ENCODE results near the gene DAD1. TPM values are rescaled to one million over a fixed set of nuclear protein-coding genes. Genes with fewer than 3 reads are reported as not detected.
"Not testable (repeated sequence)": the region's sequence is repeated elsewhere in the genome, so short reads cannot be mapped to it uniquely, and the experiment has no call there.

Gene DAD1
- total RNA-seq, 1 donor from 2014 or later = 149 TPM

- Mint-ChIP-seq H3K27me3 (peaks cover 19% of the 10 kb centered on the region), H3K9me3 (ENCODE audit: low read depth) (no peaks in the 10 kb centered on the region), H3K36me3 (ENCODE audit: insufficient read depth) (no peaks in the 10 kb centered on the region), H3K4me3 (ENCODE audit: low read depth) (no peak overlapping the region), H3K27ac (peak overlapping the region; percentile 82), H3K4me1 (ENCODE audit: low read depth) (peaks cover 13% of the 10 kb centered on the region)
- TF ChIP-seq CTCF (IDR thresholded peaks at IDR 0.05; ENCODE audit: unreplicated experiment) = no peak
- no peak for DNase-seq (ENCODE audit: low spot score, unreplicated experiment)
Measured at GRCh38 chr14:22547313-22547947, 41.6 kb downstream of the DAD1 start.

GRCh38 chr14:22546722-22547071, 42.3 kb downstream of the DAD1 start:
- Mint-ChIP-seq H3K4me3 (ENCODE audit: low read depth) (no peak overlapping the region), H3K4me1 (ENCODE audit: low read depth) (peaks cover 13% of the 10 kb centered on the region), H3K27me3 (peaks cover 21% of the 10 kb centered on the region), H3K27ac (no peak overlapping the region), H3K9me3 (ENCODE audit: low read depth) (no peaks in the 10 kb centered on the region), H3K36me3 (ENCODE audit: insufficient read depth) (no peaks in the 10 kb centered on the region)
- no peak for TF ChIP-seq CTCF (IDR thresholded peaks at IDR 0.05; ENCODE audit: unreplicated experiment)
- no peak for DNase-seq (ENCODE audit: low spot score, unreplicated experiment)

DNA sequence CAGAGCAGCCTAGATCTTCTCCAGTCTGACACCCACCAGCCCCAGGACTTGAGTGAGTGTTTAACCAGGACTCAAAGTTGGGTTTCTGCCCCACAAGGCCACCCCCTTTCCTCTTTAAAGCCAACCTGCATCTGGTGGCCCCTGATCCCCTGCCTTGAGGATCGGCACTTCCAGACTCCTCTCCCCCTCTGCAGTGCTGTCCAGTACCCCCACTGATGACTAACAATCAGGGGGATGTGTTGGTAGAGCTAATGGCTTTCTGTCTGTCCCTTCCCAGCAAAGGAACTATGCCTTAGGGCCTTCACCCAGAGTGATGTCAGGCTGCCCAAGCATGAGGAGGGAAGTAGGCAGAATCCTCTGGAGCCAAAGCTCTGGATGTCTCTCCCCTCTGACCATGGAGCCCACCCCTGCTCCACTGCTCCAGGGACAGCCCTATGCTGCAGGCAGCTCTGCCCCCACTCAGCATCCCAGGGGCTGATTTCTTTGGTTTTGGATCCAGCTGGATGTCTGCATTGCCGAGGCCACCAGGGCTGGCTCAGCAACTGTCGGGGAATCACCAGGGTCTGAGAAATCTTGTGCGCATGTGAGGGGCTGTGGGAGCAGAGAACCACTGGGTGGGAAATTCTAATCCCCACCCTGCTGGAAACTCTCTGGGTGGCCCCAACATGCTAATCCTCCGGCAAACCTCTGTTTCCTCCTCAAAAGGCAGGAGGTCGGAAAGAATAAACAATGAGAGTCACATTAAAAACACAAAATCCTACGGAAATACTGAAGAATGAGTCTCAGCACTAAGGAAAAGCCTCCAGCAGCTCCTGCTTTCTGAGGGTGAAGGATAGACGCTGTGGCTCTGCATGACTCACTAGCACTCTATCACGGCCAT, 42.9 kb downstream of the DAD1 start:
- no peak for TF ChIP-seq CTCF (IDR thresholded peaks at IDR 0.05; ENCODE audit: unreplicated experiment)
- DNase-seq (ENCODE audit: low spot score, unreplicated experiment) = no peak
- Mint-ChIP-seq H3K4me1 (ENCODE audit: low read depth) (peaks cover 13% of the 10 kb centered on the region), H3K9me3 (ENCODE audit: low read depth) (no peaks in the 10 kb centered on the region), H3K27me3 (peaks cover 22% of the 10 kb centered on the region), H3K27ac (no peak overlapping the region), H3K36me3 (ENCODE audit: insufficient read depth) (no peaks in the 10 kb centered on the region), H3K4me3 (ENCODE audit: low read depth) (no peak overlapping the region)

- no peak overlapping the region for H3K4me3 Mint-ChIP-seq (ENCODE audit: low read depth)
- no peak for DNase-seq (ENCODE audit: low spot score, unreplicated experiment)
- no peaks in the 10 kb centered on the region for H3K36me3 Mint-ChIP-seq (ENCODE audit: insufficient read depth)
- H3K27ac Mint-ChIP-seq = no peak overlapping the region
- no peak for TF ChIP-seq CTCF (IDR thresholded peaks at IDR 0.05; ENCODE audit: unreplicated experiment)
- H3K9me3 Mint-ChIP-seq (ENCODE audit: low read depth) = no peaks in the 10 kb centered on the region
- peaks cover 13% of the 10 kb centered on the region for H3K4me1 Mint-ChIP-seq (ENCODE audit: low read depth)
- peaks cover 22% of the 10 kb centered on the region for H3K27me3 Mint-ChIP-seq
Measured at GRCh38 chr14:22544881-22545420, 44.1 kb downstream of the DAD1 start.

GRCh38 chr14:22544406-22544805, 44.6 kb downstream of the DAD1 start:
- no peak for TF ChIP-seq CTCF (IDR thresholded peaks at IDR 0.05; ENCODE audit: unreplicated experiment)
- Mint-ChIP-seq H3K27ac (no peak overlapping the region), H3K9me3 (ENCODE audit: low read depth) (no peaks in the 10 kb centered on the region), H3K4me1 (ENCODE audit: low read depth) (peaks cover 13% of the 10 kb centered on the region), H3K36me3 (ENCODE audit: insufficient read depth) (no peaks in the 10 kb centered on the region), H3K27me3 (peaks cover 22% of the 10 kb centered on the region), H3K4me3 (ENCODE audit: low read depth) (no peak overlapping the region)
- no peak for DNase-seq (ENCODE audit: low spot score, unreplicated experiment)

GRCh38 chr14:22543570-22544357, 45.3 kb downstream of the DAD1 start:
- H3K36me3 Mint-ChIP-seq (ENCODE audit: insufficient read depth); H3K4me3 Mint-ChIP-seq (ENCODE audit: low read depth); DNase-seq (ENCODE audit: low spot score, unreplicated experiment); H3K9me3 Mint-ChIP-seq (ENCODE audit: low read depth); H3K27ac Mint-ChIP-seq: not testable (repeated sequence)
- H3K4me1 Mint-ChIP-seq (ENCODE audit: low read depth) = peaks cover 11% of the 10 kb centered on the region
- H3K27me3 Mint-ChIP-seq = peaks cover 22% of the 10 kb centered on the region

All from progenitor cell of endocrine pancreas (in vitro differentiated cells).